ENCODE results near the gene CFAP92.

Gene CFAP92

DNA sequence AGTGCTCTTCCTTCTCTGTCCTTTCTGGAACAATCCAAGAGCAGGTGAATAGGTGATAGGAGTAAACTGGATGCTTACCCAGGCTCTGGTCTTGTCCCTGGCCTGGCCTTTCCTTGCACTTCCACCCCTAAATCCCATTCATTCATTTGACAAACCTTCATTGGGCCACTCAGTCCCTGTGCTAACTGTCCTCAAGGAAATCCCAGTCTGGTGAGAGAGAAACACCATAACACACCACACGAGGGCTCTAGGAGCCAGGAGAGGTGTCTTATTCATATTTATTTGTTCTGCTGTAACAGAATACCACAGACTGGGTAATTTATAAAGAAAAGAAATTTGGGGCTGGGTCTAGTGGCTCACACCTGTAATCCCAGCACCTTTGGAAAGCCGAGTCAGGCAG, 30.0 kb upstream of the CFAP92 start:
- no peak for DNase-seq

DNA sequence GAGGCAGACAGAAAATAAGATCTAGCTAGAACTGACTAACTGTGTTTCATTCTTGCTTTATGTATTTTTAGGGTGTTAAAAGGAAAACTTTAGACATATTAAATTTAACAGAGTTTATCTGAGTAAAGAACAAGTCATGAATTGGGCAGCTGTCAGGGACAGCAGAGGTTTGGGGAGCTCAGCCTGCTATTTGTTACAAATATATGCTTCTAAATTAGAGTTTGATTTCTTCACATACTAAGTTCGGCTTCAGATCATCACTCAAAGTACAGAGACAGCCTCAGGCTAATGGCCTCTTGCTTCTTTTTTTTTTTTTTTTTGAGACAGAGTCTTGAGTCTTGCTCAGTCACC, 29.1 kb upstream of the CFAP92 start:
- DNase-seq, result no peak

DNA sequence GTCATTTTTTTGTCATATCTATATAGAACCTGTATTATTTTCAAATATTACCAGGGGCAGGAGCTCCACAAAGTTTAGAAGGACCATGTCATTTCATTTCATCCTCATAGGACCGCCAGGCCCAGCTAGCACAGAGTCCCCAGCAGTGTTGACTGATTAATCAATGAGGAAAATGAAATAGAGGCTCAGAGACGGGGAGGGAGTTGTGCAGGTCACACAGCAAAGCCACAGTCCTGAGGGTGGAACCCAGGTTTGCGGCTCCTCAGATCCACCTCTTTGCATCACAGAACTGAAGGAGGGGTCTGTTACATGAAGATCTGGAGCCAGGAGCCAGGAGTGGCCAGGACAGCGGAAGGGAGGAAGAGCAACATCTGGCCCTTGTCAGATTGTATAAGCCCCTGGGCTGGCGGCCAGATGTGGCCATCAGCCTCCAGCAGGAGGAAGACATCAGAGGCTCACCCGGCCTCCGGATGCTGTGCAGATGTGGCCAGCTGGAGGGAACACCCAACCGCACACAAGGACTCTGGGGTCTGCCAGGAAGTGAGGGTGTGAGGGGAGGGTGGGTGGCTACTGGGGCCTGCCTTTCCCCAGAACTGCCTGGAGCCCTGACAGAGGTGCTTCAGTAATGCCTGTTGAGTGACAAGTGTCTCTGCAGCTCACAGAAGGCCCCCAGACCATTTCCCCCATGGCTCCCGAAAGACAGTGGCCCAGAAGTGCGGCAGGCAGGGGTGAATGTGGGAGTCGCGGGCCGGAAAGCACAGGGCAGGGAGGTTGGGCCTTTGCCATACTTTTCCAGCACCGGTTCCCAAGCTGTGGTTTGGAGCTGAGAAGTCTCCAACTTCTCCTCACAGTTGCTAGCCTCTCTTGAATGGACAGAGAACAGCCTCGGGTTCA, 28.5 kb upstream of the CFAP92 start:
- no peak for DNase-seq

- no peak for DNase-seq
Observed at GRCh38 chr3:129021140-129021551, 27.3 kb upstream of the CFAP92 start.

DNA sequence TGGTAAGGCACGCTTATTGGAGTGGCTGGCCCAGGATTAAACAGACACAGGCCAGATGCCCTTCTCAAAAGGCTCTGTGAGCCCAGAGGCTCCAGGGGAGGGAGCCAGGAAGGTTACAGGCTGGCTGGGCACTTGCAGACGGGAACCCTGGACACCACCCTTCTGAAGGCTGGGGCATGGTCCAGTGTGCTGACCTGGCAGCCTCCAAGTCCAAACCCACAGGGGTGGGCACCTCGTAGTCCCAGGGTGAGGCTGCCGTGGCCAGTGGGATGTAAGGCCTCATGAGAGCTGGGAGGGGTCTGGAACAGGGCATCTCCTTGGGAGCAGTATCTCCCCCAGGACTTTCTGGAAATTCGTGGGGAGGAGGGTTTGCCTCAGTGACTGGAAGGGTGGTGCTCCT, 26.8 kb upstream of the CFAP92 start:
- no peak for DNase-seq

DNA sequence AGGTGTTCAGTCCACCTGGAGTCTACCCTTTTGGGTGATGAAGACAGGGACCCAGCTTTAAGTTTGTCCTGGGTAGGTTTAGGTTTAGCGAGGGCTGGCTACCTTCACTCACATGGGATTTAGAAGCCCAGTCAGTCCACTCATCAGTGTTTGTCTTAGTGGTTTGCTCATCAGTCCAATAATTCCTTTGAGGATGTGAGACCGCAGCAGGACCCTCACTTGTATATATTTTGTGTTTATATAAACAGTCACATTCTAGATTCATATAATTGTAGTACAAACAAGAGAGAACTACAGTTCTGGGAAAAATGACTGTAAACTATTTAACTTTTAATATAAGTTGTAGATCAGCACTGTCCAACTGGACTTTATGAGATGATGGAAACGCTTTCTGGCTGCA, 25.4 kb upstream of the CFAP92 start:
- no peak for DNase-seq

- DNase-seq, result no peak
Observed at GRCh38 chr3:129018751-129019150, 24.9 kb upstream of the CFAP92 start.

DNA sequence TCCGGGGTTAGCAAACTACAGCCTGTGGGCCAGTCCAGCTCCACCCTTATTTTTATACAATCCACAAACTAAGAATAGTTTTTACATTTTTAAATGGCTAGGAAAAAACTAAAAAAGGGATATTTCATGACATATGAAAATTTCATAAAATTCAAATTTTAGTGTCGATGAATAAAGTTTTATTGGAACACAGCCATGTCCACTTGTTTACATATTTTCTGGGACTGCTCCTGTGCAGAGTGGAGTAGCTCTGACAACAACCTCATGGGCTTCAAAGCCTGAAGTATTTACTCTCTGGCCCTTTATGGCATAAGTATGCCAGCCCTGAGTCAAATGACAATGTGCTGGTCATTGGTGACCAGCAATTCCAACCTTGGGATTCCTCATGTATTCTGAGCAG, 24.4 kb upstream of the CFAP92 start:
- DNase-seq, result no peak

DNA sequence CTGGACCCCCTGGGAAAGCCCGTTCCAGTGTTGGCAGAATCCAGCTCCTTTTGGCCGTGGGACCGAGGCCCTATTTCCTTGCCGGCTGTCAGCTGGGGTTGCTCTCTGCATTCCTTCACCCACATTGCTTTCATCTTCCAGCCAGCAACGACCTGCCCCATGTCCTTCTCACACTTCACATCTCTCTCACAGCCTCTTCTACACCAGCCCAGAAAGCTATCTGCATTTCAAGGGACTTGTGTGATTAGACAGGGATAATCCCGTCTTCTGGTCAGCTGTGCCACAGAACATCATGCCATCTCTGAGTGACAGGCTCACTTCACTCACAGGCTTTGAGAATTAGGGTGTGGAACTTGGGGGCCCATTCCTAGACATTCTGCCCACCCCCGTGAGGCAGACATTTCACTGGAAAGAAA, 23.6 kb upstream of the CFAP92 start:
- no peak for DNase-seq

GRCh38 chr3:129016720-129017483, 23.0 kb upstream of the CFAP92 start:
- no peak for DNase-seq

DNA sequence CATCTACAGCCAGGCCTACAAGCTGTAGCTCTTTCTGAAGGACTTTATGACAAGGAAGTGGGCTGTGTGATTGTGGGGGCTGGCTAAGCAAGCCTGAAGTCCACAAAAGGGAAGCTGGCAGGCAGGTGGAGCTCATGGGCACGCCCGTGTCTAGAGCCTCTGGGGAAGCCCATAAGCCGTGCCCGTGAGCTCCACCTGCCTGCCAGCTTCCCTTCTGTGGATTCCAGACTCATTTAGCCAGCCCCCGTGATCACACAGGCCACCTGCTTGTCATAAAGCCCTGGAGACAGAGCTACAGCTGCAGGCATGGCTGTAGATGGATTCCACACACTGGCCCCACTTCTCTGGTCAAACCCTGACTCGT, 22.5 kb upstream of the CFAP92 start:
- peak; percentile 82 for DNase-seq

DNA sequence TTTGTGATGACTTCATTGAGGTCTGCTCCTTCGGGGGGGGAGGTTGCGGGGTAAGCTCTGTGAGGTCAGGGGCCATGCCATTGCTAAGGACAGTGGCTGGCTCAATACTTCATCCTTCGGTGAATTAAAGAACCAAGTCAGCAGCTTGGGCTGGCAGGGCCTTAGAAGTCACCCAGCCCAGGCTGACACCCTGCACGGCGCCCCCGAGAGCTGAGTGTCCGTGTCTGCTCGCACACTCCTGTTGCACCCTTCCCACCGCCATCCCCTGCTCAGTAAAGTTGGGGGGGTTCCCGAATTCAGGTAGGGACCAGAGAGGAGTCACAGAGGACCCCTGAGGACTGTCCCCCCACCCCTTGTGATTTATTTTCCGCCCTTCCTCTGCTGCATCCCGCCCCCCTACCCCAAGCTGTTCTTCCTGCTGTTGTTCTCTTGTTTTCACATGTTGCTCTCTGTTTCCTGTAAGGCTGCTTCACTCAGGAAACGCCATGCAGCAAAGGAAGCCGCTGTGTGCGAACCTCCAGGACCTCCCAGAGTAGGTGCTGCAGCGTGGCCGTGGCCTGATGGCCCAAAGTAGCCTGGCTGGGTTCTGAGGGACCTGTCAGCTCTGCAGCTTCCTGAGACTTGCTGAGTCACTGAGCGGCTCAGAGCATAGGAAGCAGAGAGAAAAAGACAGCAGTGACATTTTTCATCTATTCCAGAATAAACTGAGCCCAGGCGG, 21.7 kb upstream of the CFAP92 start:
- peak; percentile 85 for DNase-seq

DNA sequence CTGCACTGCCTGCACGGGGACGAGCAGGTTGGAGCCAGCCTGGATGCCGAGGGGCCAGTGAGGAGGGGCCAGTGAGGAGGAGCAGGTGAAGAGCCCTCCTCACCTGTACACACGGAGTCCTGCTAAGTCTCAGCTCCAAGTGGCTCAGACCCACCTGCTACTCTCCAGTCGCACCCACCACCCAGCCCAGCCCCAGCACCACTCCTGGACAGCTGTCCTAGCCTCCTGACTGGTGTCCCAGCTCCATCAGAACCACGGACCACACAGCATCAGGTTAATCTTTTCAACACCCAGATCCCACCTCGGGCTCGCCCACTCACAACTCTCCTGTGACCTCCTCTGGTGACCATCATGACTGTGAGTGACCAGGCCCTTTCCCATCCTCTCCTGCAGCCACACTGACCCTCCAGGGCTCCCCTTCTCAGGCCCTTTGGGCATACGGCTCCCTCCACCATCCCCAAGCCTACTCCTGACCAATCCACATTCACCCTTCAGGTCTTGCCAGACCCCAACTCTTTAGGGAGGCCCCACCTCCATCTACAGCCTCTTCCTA, 21.0 kb upstream of the CFAP92 start:
- DNase-seq, result no peak

DNA sequence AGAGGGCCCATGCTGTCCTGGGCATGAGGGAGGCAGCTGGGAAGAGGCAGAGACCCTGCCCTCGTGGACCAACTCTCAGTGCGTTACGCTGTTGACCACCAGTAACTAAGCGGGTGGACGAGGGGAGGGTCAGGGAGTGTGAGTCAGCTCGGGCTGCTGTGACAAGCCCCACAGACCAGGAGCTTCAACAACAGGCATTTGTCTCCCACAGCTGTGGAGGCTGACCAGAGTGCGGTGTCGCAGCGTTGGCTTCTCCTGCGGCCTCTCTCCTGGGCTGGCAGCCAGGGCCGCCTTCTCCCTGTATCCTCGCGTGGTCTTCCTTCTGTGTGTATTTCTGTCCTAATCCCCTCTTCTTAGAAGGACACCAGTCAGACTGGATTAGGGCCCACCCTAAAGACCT, 20.3 kb upstream of the CFAP92 start:
- no peak for DNase-seq

GRCh38 chr3:129013491-129013891, 19.6 kb upstream of the CFAP92 start:
- no peak for DNase-seq

DNA sequence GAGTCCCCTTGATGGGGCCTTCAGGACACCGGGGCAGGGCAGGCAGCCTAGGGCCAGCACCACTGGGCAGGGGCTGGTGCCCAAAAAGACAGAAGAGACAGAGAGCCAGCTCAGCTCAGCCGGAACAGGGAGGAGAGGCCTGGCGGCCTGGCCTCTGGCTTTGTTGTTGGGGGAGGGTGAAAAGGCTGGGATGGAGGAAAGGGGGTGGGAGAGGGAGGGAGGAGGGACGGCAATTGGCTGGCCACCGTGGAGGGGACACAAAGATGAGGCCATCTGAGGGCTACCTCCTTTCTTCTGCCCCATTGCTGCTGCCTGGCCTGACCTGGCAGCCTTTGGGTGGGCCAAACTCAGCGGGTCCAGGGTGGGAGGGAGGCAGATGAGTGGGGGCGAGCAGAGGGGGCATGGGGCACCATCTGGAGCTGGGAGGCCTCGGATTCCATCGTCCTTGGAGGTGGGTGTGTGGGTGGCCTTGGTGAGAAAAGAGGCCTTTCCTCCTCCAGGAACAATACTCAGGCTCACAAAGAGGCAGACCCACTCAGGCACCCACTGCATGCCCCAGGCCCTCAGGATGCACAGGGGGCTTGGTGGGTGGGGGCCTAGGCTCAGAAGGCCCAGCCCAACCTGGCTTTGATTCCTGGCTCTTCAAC, 16.6 kb upstream of the CFAP92 start:
- no peak for DNase-seq

GRCh38 chr3:129009266-129009665, 15.4 kb upstream of the CFAP92 start:
- no peak for DNase-seq

DNA sequence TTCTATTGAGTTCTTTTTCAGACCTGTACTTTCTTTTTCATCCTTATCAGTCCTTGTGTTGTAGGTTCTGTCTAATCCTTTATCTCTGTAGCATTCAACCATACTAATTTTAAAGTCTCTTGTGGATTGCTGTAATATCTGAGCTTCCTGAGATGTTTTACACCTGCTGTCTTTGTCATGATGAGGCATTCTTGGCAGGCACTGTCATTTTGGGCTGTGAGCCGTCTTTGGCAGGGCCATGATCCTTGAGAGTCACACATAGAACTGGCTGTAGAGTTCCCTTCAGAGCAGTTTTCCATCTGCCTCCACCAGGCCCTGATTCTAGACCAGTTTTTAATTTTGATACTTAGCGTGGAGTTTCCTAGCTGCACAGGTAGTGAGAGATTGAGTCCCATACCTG, 13.9 kb upstream of the CFAP92 start:
- DNase-seq, result no peak

GRCh38 chr3:129006864-129007263, 13.0 kb upstream of the CFAP92 start:
- DNase-seq, result no peak

- DNase-seq, result no peak
Observed at GRCh38 chr3:129005526-129006303, 11.8 kb upstream of the CFAP92 start.

- no peak for DNase-seq
Observed at GRCh38 chr3:129004639-129005295, 10.9 kb upstream of the CFAP92 start.

Measured in activated CD8-positive, alpha-beta memory T cell treated with anti-CD3 and anti-CD28 coated beads for 24 hours (primary cell).